Fibroblast of peridontal ligament (primary cell): Measurements from ENCODE around the gene GBX1.

Experiments used
- DNase-seq: peaks from one replicate; pipeline ENCODE4 v3.0.0-alpha.2; 2010; ENCODE audit errors: extremely low read depth

The GBX1 gene

GRCh38 chr7:151173386-151174245 lies 6.1 kb upstream of the GBX1 start:
- DNase-seq, result no peak

- peak; percentile 51 for DNase-seq
Measured at GRCh38 chr7:151172273-151173141, 5.0 kb upstream of the GBX1 start.

GRCh38 chr7:151168787-151169162 lies 1.3 kb upstream of the GBX1 start:
- DNase-seq, result no peak

GRCh38 chr7:151168003-151168786 lies 701 bp upstream of the GBX1 start:
- DNase-seq, result no peak

- DNase-seq, result no peak
Measured at GRCh38 chr7:151166629-151167196, 781 bp downstream of the GBX1 start.

- no peak for DNase-seq
Measured at GRCh38 chr7:151161757-151162156, 5.7 kb downstream of the GBX1 start.

GRCh38 chr7:151157645-151158329 lies 9.7 kb downstream of the GBX1 start:
- no peak for DNase-seq

GRCh38 chr7:151152643-151153513 lies 14.6 kb downstream of the GBX1 start:
- no peak for DNase-seq

GRCh38 chr7:151150388-151150787 lies 17.1 kb downstream of the GBX1 start:
- no peak for DNase-seq

GRCh38 chr7:151148319-151149259 lies 18.9 kb downstream of the GBX1 start:
- DNase-seq, result no peak

GRCh38 chr7:151146761-151147160 lies 20.7 kb downstream of the GBX1 start:
- no peak for DNase-seq

GRCh38 chr7:151144387-151144786 lies 23.1 kb downstream of the GBX1 start:
- no peak for DNase-seq

GRCh38 chr7:151143261-151144015 lies 24.1 kb downstream of the GBX1 start:
- DNase-seq, result no peak

- DNase-seq, result no peak
Measured at GRCh38 chr7:151142686-151143040, 24.8 kb downstream of the GBX1 start.

GRCh38 chr7:151141855-151142685 lies 25.4 kb downstream of the GBX1 start:
- no peak for DNase-seq

- DNase-seq, result no peak
Measured at GRCh38 chr7:151141311-151141854, 26.1 kb downstream of the GBX1 start.

- DNase-seq, result no peak
Measured at GRCh38 chr7:151140826-151141225, 26.7 kb downstream of the GBX1 start.
